Measurements from ENCODE around the gene GRAMD2B. TPM values are rescaled to one million over a fixed set of nuclear protein-coding genes. Genes with fewer than 3 reads are reported as not detected.

GRAMD2B gene
- total RNA-seq, 4 donors from 2014 or later = 43.9 to 85.0 (median 52.3) TPM

- TF ChIP-seq EP300 (IDR thresholded peaks at IDR 0.05) (no peak), CTCF (IDR thresholded peaks at IDR 0.05) (no peak), POLR2AphosphoS5 (IDR thresholded peaks at IDR 0.05) (no peak), POLR2A (IDR thresholded peaks at IDR 0.05) (no peak)
- 25% methylated on average over 2 of the region's 2 CpGs for WGBS
- Histone ChIP-seq H3K9me3 (no peaks in the 10 kb centered on the region), H3K36me3 (peaks cover 7% of the 10 kb centered on the region), H3K4me1 (peaks cover 30% of the 10 kb centered on the region), H3K27me3 (no peaks in the 10 kb centered on the region), H3K4me3 (no peak overlapping the region), H3K27ac (no peak overlapping the region)
- no peak for DNase-seq (ENCODE audit: low spot score in 2 of 2)
Measured at GRCh38 chr5:126428421-126428820, 5.2 kb downstream of the GRAMD2B start.

- H3K27me3 ChIP-seq = no peaks in the 10 kb centered on the region
- peaks cover 19% of the 10 kb centered on the region for H3K4me1 ChIP-seq
- no peaks in the 10 kb centered on the region for H3K9me3 ChIP-seq
- DNase-seq (ENCODE audit: low spot score in 2 of 2) = no peak
- TF ChIP-seq CTCF (IDR thresholded peaks at IDR 0.05) = no peak
- no peak for TF ChIP-seq POLR2A (IDR thresholded peaks at IDR 0.05)
- TF ChIP-seq EP300 (IDR thresholded peaks at IDR 0.05) = no peak
- TF ChIP-seq POLR2AphosphoS5 (IDR thresholded peaks at IDR 0.05) = no peak
- H3K4me3 ChIP-seq = no peak overlapping the region
- H3K36me3 ChIP-seq = peaks cover 7% of the 10 kb centered on the region
- no peak overlapping the region for H3K27ac ChIP-seq
Measured at GRCh38 chr5:126430631-126431030, 7.4 kb downstream of the GRAMD2B start.

GRCh38 chr5:126433701-126434100 lies 10.5 kb downstream of the GRAMD2B start:
- H3K9me3 ChIP-seq = no peaks in the 10 kb centered on the region
- H3K36me3 ChIP-seq = peaks cover 7% of the 10 kb centered on the region
- H3K4me3 ChIP-seq = no peak overlapping the region
- DNase-seq (ENCODE audit: low spot score in 2 of 2) = no peak
- H3K4me1 ChIP-seq = peaks cover 9% of the 10 kb centered on the region
- no peaks in the 10 kb centered on the region for H3K27me3 ChIP-seq
- peak overlapping the region; percentile 29 for H3K27ac ChIP-seq
- TF ChIP-seq POLR2AphosphoS5 (IDR thresholded peaks at IDR 0.05) = no peak
- TF ChIP-seq POLR2A (IDR thresholded peaks at IDR 0.05) = no peak
- no peak for TF ChIP-seq CTCF (IDR thresholded peaks at IDR 0.05)
- TF ChIP-seq EP300 (IDR thresholded peaks at IDR 0.05) = no peak

GRCh38 chr5:126435261-126435660 lies 12.1 kb downstream of the GRAMD2B start:
- TF ChIP-seq EP300 (IDR thresholded peaks at IDR 0.05) = no peak
- no peak for TF ChIP-seq CTCF (IDR thresholded peaks at IDR 0.05)
- TF ChIP-seq POLR2AphosphoS5 (IDR thresholded peaks at IDR 0.05) = no peak
- TF ChIP-seq POLR2A (IDR thresholded peaks at IDR 0.05) = no peak
- WGBS = 79% methylated on average over 8 of the region's 8 CpGs
- Histone ChIP-seq H3K4me3 (no peak overlapping the region), H3K9me3 (no peaks in the 10 kb centered on the region), H3K27ac (no peak overlapping the region), H3K4me1 (peaks cover 9% of the 10 kb centered on the region), H3K27me3 (no peaks in the 10 kb centered on the region), H3K36me3 (no peaks in the 10 kb centered on the region)
- DNase-seq (ENCODE audit: low spot score in 2 of 2) = no peak

- Histone ChIP-seq H3K36me3 (no peaks in the 10 kb centered on the region), H3K27me3 (no peaks in the 10 kb centered on the region), H3K27ac (no peak overlapping the region), H3K9me3 (no peaks in the 10 kb centered on the region), H3K4me3 (no peak overlapping the region), H3K4me1 (peaks cover 9% of the 10 kb centered on the region)
- TF ChIP-seq POLR2A (IDR thresholded peaks at IDR 0.05) (no peak), EP300 (IDR thresholded peaks at IDR 0.05) (no peak), CTCF (IDR thresholded peaks at IDR 0.05) (no peak), POLR2AphosphoS5 (IDR thresholded peaks at IDR 0.05) (no peak)
- DNase-seq (ENCODE audit: low spot score in 2 of 2) = no peak
- 72% methylated on average over 2 of the region's 2 CpGs for WGBS
Measured at GRCh38 chr5:126435714-126436113, 12.5 kb downstream of the GRAMD2B start.

Data from suprapubic skin (tissue), 4 donors.